22Rv1 (cell line): Measurements from ENCODE around the gene PAPOLB.

Experiments
- ZFX ChIP-seq: fragments of 450-650 bp; IDR thresholded peaks from 2 replicates; pipeline ENCODE4 v1.6.1; 2017; ENCODE audit warnings: antibody characterized with exemption, borderline replicate concordance
- TF ChIP-seq, protein P1 (sequence below): fragments of 450-650 bp; IDR thresholded peaks from 2 replicates; pipeline ENCODE4 v1.5.1; 2017; ENCODE audit warnings: mild to moderate bottlenecking

- TF ChIP-seq, protein P1, sequence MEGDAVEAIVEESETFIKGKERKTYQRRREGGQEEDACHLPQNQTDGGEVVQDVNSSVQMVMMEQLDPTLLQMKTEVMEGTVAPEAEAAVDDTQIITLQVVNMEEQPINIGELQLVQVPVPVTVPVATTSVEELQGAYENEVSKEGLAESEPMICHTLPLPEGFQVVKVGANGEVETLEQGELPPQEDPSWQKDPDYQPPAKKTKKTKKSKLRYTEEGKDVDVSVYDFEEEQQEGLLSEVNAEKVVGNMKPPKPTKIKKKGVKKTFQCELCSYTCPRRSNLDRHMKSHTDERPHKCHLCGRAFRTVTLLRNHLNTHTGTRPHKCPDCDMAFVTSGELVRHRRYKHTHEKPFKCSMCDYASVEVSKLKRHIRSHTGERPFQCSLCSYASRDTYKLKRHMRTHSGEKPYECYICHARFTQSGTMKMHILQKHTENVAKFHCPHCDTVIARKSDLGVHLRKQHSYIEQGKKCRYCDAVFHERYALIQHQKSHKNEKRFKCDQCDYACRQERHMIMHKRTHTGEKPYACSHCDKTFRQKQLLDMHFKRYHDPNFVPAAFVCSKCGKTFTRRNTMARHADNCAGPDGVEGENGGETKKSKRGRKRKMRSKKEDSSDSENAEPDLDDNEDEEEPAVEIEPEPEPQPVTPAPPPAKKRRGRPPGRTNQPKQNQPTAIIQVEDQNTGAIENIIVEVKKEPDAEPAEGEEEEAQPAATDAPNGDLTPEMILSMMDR = no peak
- TF ChIP-seq ZFX = no peak
Observed at GRCh38 chr7:4815609-4816418, 46.0 kb downstream of the PAPOLB start.
